Measurements from ENCODE around the gene TFEC. TPM values are rescaled to one million over a fixed set of nuclear protein-coding genes. Genes with fewer than 3 reads are reported as not detected.
"Not testable (repeated sequence)": the region's sequence is repeated elsewhere in the genome, so short reads cannot be mapped to it uniquely, and the experiment has no call there.

TFEC gene
- total RNA-seq (1 to 10 TPM; 2.1 to 6.6 TPM), polyA plus RNA-seq (ENCODE audit: insufficient read length in 2 of 2) (1 to 10 TPM; 1.4 to 2.6 TPM)
- long read RNA-seq, donor 1: 0 reads
- long read RNA-seq, donor 2: 0 reads
- long read RNA-seq, donor 3: 0 reads
- long read RNA-seq, donor 4: 0 reads

GRCh38 chr7:116030651-116031276, at the start of gene TFEC:
Gene TFEC (minus strand): TSS chr7:116030763. CDS start chr7:115984441, 46,322 bp downstream.
- no peak for DNase-seq (ENCODE audit: low read depth in 4 of 6, low spot score in 6 of 6)
- Histone ChIP-seq H3K4me1 (ENCODE audit: control insufficient read depth, insufficient read depth, low read length) (no peaks in the 10 kb centered on the region), H3K4me3 (ENCODE audit: low read depth, low read length) (no peak within 1 kb of the TSS), H3K9me3 (ENCODE audit: control insufficient read depth, insufficient read depth, low read length) (no peaks in the 10 kb centered on the region), H3K27ac (ENCODE audit: low read depth, low read length) (no peak within 1 kb of the TSS), H3K27me3 (ENCODE audit: control insufficient read depth, insufficient read depth, low read length) (no peaks in the 10 kb centered on the region), H3K36me3 (ENCODE audit: control insufficient read depth, insufficient read depth, low read length) (no peaks in the 10 kb centered on the region)
- WGBS (ENCODE audit: insufficient coverage): no CpG with 5 or more reads among the region's 3 CpGs

- peaks cover 1% of the 10 kb centered on the region for H3K9me3 ChIP-seq (ENCODE audit: control insufficient read depth, insufficient read depth, low read length)
- H3K27ac ChIP-seq (ENCODE audit: low read depth, low read length): no peak overlapping the region
- H3K4me1 ChIP-seq (ENCODE audit: control insufficient read depth, insufficient read depth, low read length): no peaks in the 10 kb centered on the region
- no peak for DNase-seq (ENCODE audit: low read depth in 4 of 6, low spot score in 6 of 6)
- WGBS (ENCODE audit: insufficient coverage): 84% methylated on average over 5 of the region's 5 CpGs
- no peaks in the 10 kb centered on the region for H3K36me3 ChIP-seq (ENCODE audit: control insufficient read depth, insufficient read depth, low read length)
- H3K27me3 ChIP-seq (ENCODE audit: control insufficient read depth, insufficient read depth, low read length): no peaks in the 10 kb centered on the region
- H3K4me3 ChIP-seq (ENCODE audit: low read depth, low read length): no peak overlapping the region
These were observed 45.0 kb upstream of the TFEC start for GRCh38 chr7:116075351-116076145.

- Histone ChIP-seq H3K27ac (ENCODE audit: low read depth, low read length) (no peak overlapping the region), H3K9me3 (ENCODE audit: control insufficient read depth, insufficient read depth, low read length) (no peaks in the 10 kb centered on the region), H3K4me1 (ENCODE audit: control insufficient read depth, insufficient read depth, low read length) (no peaks in the 10 kb centered on the region), H3K27me3 (ENCODE audit: control insufficient read depth, insufficient read depth, low read length) (no peaks in the 10 kb centered on the region), H3K4me3 (ENCODE audit: low read depth, low read length) (no peak overlapping the region), H3K36me3 (ENCODE audit: control insufficient read depth, insufficient read depth, low read length) (no peaks in the 10 kb centered on the region)
- DNase-seq (ENCODE audit: low read depth in 4 of 6, low spot score in 6 of 6): no peak
These were observed 41.1 kb upstream of the TFEC start for GRCh38 chr7:116071629-116072028.

GRCh38 chr7:116064179-116064578, 33.6 kb upstream of the TFEC start:
- Histone ChIP-seq H3K4me1 (ENCODE audit: control insufficient read depth, insufficient read depth, low read length) (no peaks in the 10 kb centered on the region), H3K9me3 (ENCODE audit: control insufficient read depth, insufficient read depth, low read length) (no peaks in the 10 kb centered on the region), H3K27ac (ENCODE audit: low read depth, low read length) (no peak overlapping the region), H3K27me3 (ENCODE audit: control insufficient read depth, insufficient read depth, low read length) (no peaks in the 10 kb centered on the region), H3K4me3 (ENCODE audit: low read depth, low read length) (no peak overlapping the region), H3K36me3 (ENCODE audit: control insufficient read depth, insufficient read depth, low read length) (no peaks in the 10 kb centered on the region)
- DNase-seq (ENCODE audit: low read depth in 4 of 6, low spot score in 6 of 6): no peak
- no CpG with 5 or more reads among the region's 1 CpG for WGBS (ENCODE audit: insufficient coverage)

- WGBS (ENCODE audit: insufficient coverage): 100% methylated on average over 1 of the region's 2 CpGs
- DNase-seq (ENCODE audit: low read depth in 4 of 6, low spot score in 6 of 6): no peak
These were observed 32.1 kb upstream of the TFEC start for GRCh38 chr7:116062666-116063065.

GRCh38 chr7:116052006-116052405, 21.4 kb upstream of the TFEC start:
- Histone ChIP-seq H3K36me3 (ENCODE audit: control insufficient read depth, insufficient read depth, low read length) (no peaks in the 10 kb centered on the region), H3K9me3 (ENCODE audit: control insufficient read depth, insufficient read depth, low read length) (no peaks in the 10 kb centered on the region), H3K27ac (ENCODE audit: low read depth, low read length) (no peak overlapping the region), H3K4me1 (ENCODE audit: control insufficient read depth, insufficient read depth, low read length) (no peaks in the 10 kb centered on the region), H3K4me3 (ENCODE audit: low read depth, low read length) (no peak overlapping the region), H3K27me3 (ENCODE audit: control insufficient read depth, insufficient read depth, low read length) (no peaks in the 10 kb centered on the region)
- WGBS (ENCODE audit: insufficient coverage): 17% methylated on average over 1 of the region's 2 CpGs
- DNase-seq (ENCODE audit: low read depth in 4 of 6, low spot score in 6 of 6): no peak

More at GRCh38 chr7:116062666-116063065, 32.1 kb upstream of the TFEC start:
- Histone ChIP-seq H3K36me3 (ENCODE audit: control insufficient read depth, insufficient read depth, low read length) (no peaks in the 10 kb centered on the region), H3K4me3 (ENCODE audit: low read depth, low read length) (no peak overlapping the region), H3K4me1 (ENCODE audit: control insufficient read depth, insufficient read depth, low read length) (no peaks in the 10 kb centered on the region), H3K27ac (ENCODE audit: low read depth, low read length) (no peak overlapping the region), H3K9me3 (ENCODE audit: control insufficient read depth, insufficient read depth, low read length) (no peaks in the 10 kb centered on the region), H3K27me3 (ENCODE audit: control insufficient read depth, insufficient read depth, low read length) (no peaks in the 10 kb centered on the region)

- DNase-seq (ENCODE audit: low read depth in 4 of 6, low spot score in 6 of 6); H3K9me3 ChIP-seq (ENCODE audit: control insufficient read depth, insufficient read depth, low read length); H3K4me1 ChIP-seq (ENCODE audit: control insufficient read depth, insufficient read depth, low read length); H3K36me3 ChIP-seq (ENCODE audit: control insufficient read depth, insufficient read depth, low read length); H3K4me3 ChIP-seq (ENCODE audit: low read depth, low read length); H3K27ac ChIP-seq (ENCODE audit: low read depth, low read length); H3K27me3 ChIP-seq (ENCODE audit: control insufficient read depth, insufficient read depth, low read length): not testable (repeated sequence)
- WGBS (ENCODE audit: insufficient coverage): 98% methylated on average over 5 of the region's 6 CpGs
These were observed 16.7 kb upstream of the TFEC start for GRCh38 chr7:116047261-116047660.

- H3K4me3 ChIP-seq (ENCODE audit: low read depth, low read length): no peak overlapping the region
- H3K27ac ChIP-seq (ENCODE audit: low read depth, low read length): no peak overlapping the region
- H3K4me1 ChIP-seq (ENCODE audit: control insufficient read depth, insufficient read depth, low read length): no peaks in the 10 kb centered on the region
- 95% methylated on average over 5 of the region's 6 CpGs for whole genome bisulfite sequencing (ENCODE audit: insufficient coverage)
- H3K36me3 ChIP-seq (ENCODE audit: control insufficient read depth, insufficient read depth, low read length): no peaks in the 10 kb centered on the region
- H3K9me3 ChIP-seq (ENCODE audit: control insufficient read depth, insufficient read depth, low read length): no peaks in the 10 kb centered on the region
- no peaks in the 10 kb centered on the region for H3K27me3 ChIP-seq (ENCODE audit: control insufficient read depth, insufficient read depth, low read length)
- DNase-seq (ENCODE audit: low read depth in 4 of 6, low spot score in 6 of 6): no peak
These were observed 15.0 kb upstream of the TFEC start for GRCh38 chr7:116045532-116045931.

GRCh38 chr7:116041615-116042014, 11.1 kb upstream of the TFEC start:
- Histone ChIP-seq H3K4me3 (ENCODE audit: low read depth, low read length) (no peak overlapping the region), H3K27me3 (ENCODE audit: control insufficient read depth, insufficient read depth, low read length) (no peaks in the 10 kb centered on the region), H3K36me3 (ENCODE audit: control insufficient read depth, insufficient read depth, low read length) (no peaks in the 10 kb centered on the region), H3K27ac (ENCODE audit: low read depth, low read length) (no peak overlapping the region), H3K4me1 (ENCODE audit: control insufficient read depth, insufficient read depth, low read length) (no peaks in the 10 kb centered on the region), H3K9me3 (ENCODE audit: control insufficient read depth, insufficient read depth, low read length) (no peaks in the 10 kb centered on the region)
- no peak for DNase-seq (ENCODE audit: low read depth in 4 of 6, low spot score in 6 of 6)
- 44% methylated on average over 3 of the region's 4 CpGs for WGBS (ENCODE audit: insufficient coverage)

GRCh38 chr7:116037401-116037800, 6.8 kb upstream of the TFEC start:
- no peaks in the 10 kb centered on the region for H3K9me3 ChIP-seq (ENCODE audit: control insufficient read depth, insufficient read depth, low read length)
- H3K27me3 ChIP-seq (ENCODE audit: control insufficient read depth, insufficient read depth, low read length): no peaks in the 10 kb centered on the region
- WGBS (ENCODE audit: insufficient coverage): no CpG with 5 or more reads among the region's 2 CpGs
- H3K27ac ChIP-seq (ENCODE audit: low read depth, low read length): no peak overlapping the region
- H3K4me3 ChIP-seq (ENCODE audit: low read depth, low read length): no peak overlapping the region
- no peak for DNase-seq (ENCODE audit: low read depth in 4 of 6, low spot score in 6 of 6)
- no peaks in the 10 kb centered on the region for H3K4me1 ChIP-seq (ENCODE audit: control insufficient read depth, insufficient read depth, low read length)
- no peaks in the 10 kb centered on the region for H3K36me3 ChIP-seq (ENCODE audit: control insufficient read depth, insufficient read depth, low read length)

Measured in spinal cord (tissue), 10 donors.